Neural cell (in vitro differentiated cells): ENCODE results near the gene VPS13D. TPM values are rescaled to one million over a fixed set of nuclear protein-coding genes. Genes with fewer than 3 reads are reported as not detected.

Experiments
- H2AFZ ChIP-seq: fragments of 200-600, 300-800 bp; sonication (generic), shearing (Covaris generic); 2 replicates; pipeline ENCODE4 v1.6.0; 2014; ENCODE audit warnings: low read depth, mild to moderate bottlenecking, antibody characterized with exemption, low read length, moderate library complexity
- H3F3A ChIP-seq: fragments of 200-600 bp; shearing (Covaris generic); 2 replicates; pipeline ENCODE4 v1.6.1; 2016; ENCODE audit warnings: mild to moderate bottlenecking, moderate library complexity, mixed read lengths, antibody characterized with exemption, low read length; ENCODE audit not compliant: insufficient read depth, poor library complexity, severe bottlenecking
- H3K27ac ChIP-seq: fragments of 200-600, 300-800 bp; sonication (generic), shearing (Covaris generic); 2 replicates; pipeline ENCODE4 v1.5.1; 2014; ENCODE audit warnings: mild to moderate bottlenecking, low read length, moderate library complexity
- H3K27me3 ChIP-seq: fragments of 300-800, 200-600 bp; sonication (generic), shearing (Covaris generic); 2 replicates; pipeline ENCODE4 v1.6.0; 2014; ENCODE audit warnings: mild to moderate bottlenecking, low read depth, low read length, moderate library complexity; ENCODE audit not compliant: insufficient read depth
- H3K36me3 ChIP-seq: fragments of 300-800, 200-600 bp; sonication (generic), shearing (Covaris generic); 2 replicates; pipeline ENCODE4 v1.5.1; 2014; ENCODE audit warnings: mild to moderate bottlenecking, antibody characterized with exemption, low read length, moderate library complexity; ENCODE audit not compliant: insufficient read depth
- H3K4me2 ChIP-seq: fragments of 300-800, 200-600 bp; sonication (generic), shearing (Covaris generic); 2 replicates; pipeline ENCODE4 v1.6.0; 2014; ENCODE audit warnings: mild to moderate bottlenecking, low read length
- H3K4me3 ChIP-seq: fragments of 300-800, 200-600 bp; sonication (generic), shearing (Covaris generic); 2 replicates; pipeline ENCODE4 v1.5.1; 2014; ENCODE audit warnings: mild to moderate bottlenecking, low read length, moderate library complexity
- H3K79me2 ChIP-seq: fragments of 200-600 bp; shearing (Covaris generic); replicated peaks from 2 replicates; pipeline ENCODE4 v1.6.0; 2014; ENCODE audit warnings: mild to moderate bottlenecking, low read length, moderate library complexity; ENCODE audit not compliant: insufficient read depth
- H3K9ac ChIP-seq: fragments of 300-800, 200-600 bp; sonication (generic), shearing (Covaris generic); 2 replicates; pipeline ENCODE4 v1.6.1; 2016; ENCODE audit warnings: mild to moderate bottlenecking, low read length, mixed read lengths
- H3K9me2 ChIP-seq: fragments of 200-600 bp; shearing (Covaris generic); 2 replicates; pipeline ENCODE4 v1.6.1; 2016; ENCODE audit warnings: mild to moderate bottlenecking, low read length, mixed read lengths; ENCODE audit not compliant: insufficient read depth
- H3K9me3 ChIP-seq: fragments of 200-600, 300-800 bp; sonication (generic), shearing (Covaris generic); 2 replicates; pipeline ENCODE4 v1.6.1; 2016; ENCODE audit warnings: mild to moderate bottlenecking, mixed run types, low read length, moderate library complexity, mixed read lengths
- H4K20me1 ChIP-seq: fragments of 200-600 bp; shearing (Covaris generic); 2 replicates; pipeline ENCODE4 v1.6.1; 2016; ENCODE audit warnings: mild to moderate bottlenecking, mixed run types; ENCODE audit not compliant: insufficient read depth
- EP300 ChIP-seq: fragments of 450-650 bp; conservative IDR thresholded peaks from 2 replicates; pipeline ENCODE4 v1.6.1; 2014; ENCODE audit warnings: antibody characterized with exemption, mild to moderate bottlenecking, moderate library complexity; ENCODE audit not compliant: poor library complexity, severe bottlenecking
- EZH2 ChIP-seq: fragments of 200-600, 300-800 bp; shearing (Covaris generic), sonication (generic); IDR thresholded peaks from 2 replicates; pipeline ENCODE4 v1.6.1; 2014; ENCODE audit warnings: antibody characterized with exemption, low read length, borderline replicate concordance, mild to moderate bottlenecking; ENCODE audit not compliant: insufficient read depth, poor library complexity, severe bottlenecking
- MXI1 ChIP-seq: fragments of 450-650 bp; conservative IDR thresholded peaks from 2 replicates; pipeline ENCODE4 v1.6.1; 2014; ENCODE audit warnings: antibody characterized with exemption, mild to moderate bottlenecking; ENCODE audit not compliant: poor library complexity, severe bottlenecking
- POLR2AphosphoS5 ChIP-seq: IDR thresholded peaks from 2 replicates; pipeline ENCODE4 v1.6.1; 2012
- RAD21 ChIP-seq: fragments of 450-650 bp; conservative IDR thresholded peaks from 2 replicates; pipeline ENCODE4 v1.6.1; 2014; ENCODE audit warnings: antibody characterized with exemption, mild to moderate bottlenecking, moderate library complexity
- SMC3 ChIP-seq: fragments of 450-650 bp; conservative IDR thresholded peaks from 2 replicates; pipeline ENCODE4 v1.6.1; 2014; ENCODE audit warnings: antibody characterized with exemption, mild to moderate bottlenecking, moderate library complexity; ENCODE audit not compliant: poor library complexity
- TAF1 ChIP-seq: IDR thresholded peaks from 2 replicates; pipeline ENCODE4 v1.6.1; 2012; ENCODE audit warnings: low read depth
- polyA plus RNA-seq: library from polyadenylated mRNA; depleted of rRNA; stranded (reverse); fragments of >200 nt; gene quantifications from 2 replicates; pipeline ENCODE4 v1.2.3, GENCODE V29; 2014
- TF ChIP-seq, protein P1 (sequence below): IDR thresholded peaks from 2 replicates; pipeline ENCODE4 v1.6.1; 2012; ENCODE audit warnings: borderline replicate concordance
- TF ChIP-seq, protein P2 (sequence below): fragments of 450-650 bp; IDR thresholded peaks from 2 replicates; pipeline ENCODE4 v1.5.1; 2014; ENCODE audit warnings: antibody characterized with exemption, mild to moderate bottlenecking, moderate library complexity; ENCODE audit not compliant: poor library complexity, severe bottlenecking

VPS13D gene
- polyA plus RNA-seq, 1 donor from 2014 or later: 24.5 TPM

DNA sequence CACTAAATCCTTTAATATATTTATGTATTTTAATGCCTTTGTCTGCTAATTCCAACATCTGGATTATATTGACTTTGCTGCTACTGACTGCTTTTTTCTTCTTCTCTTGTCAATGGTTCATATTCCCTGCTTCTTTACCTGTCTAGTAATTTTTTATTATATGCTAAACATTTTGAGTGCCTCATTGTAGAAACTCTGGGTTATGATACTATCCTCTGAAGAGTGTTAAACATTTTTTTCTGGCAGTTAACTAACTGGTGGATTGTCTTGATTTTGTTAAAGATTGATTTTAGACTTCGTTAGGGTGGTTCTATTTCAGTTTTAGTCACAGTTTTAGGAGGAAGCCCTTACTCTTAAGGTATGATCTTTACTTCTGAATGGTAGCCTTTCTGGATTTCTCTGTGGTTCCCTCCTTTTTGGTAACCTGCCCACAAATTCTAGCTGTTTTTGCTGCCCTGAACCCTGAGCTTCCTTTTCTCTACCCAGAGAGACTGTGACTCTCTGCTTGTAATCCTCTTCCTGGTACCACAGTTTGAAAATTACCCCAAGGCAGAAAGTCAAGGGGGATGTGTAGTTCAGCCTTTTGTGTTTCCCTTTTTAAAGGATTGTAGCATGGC lies 306.3 kb downstream of the VPS13D start:
- no peaks in the 10 kb centered on the region for H3K79me2 ChIP-seq
- H3K27ac ChIP-seq: no peak overlapping the region
- no peak overlapping the region for H3K9ac ChIP-seq
- no peaks in the 10 kb centered on the region for H4K20me1 ChIP-seq
- no peaks in the 10 kb centered on the region for H3K9me2 ChIP-seq
- no peaks in the 10 kb centered on the region for H3K27me3 ChIP-seq
- TF ChIP-seq, protein P1, sequence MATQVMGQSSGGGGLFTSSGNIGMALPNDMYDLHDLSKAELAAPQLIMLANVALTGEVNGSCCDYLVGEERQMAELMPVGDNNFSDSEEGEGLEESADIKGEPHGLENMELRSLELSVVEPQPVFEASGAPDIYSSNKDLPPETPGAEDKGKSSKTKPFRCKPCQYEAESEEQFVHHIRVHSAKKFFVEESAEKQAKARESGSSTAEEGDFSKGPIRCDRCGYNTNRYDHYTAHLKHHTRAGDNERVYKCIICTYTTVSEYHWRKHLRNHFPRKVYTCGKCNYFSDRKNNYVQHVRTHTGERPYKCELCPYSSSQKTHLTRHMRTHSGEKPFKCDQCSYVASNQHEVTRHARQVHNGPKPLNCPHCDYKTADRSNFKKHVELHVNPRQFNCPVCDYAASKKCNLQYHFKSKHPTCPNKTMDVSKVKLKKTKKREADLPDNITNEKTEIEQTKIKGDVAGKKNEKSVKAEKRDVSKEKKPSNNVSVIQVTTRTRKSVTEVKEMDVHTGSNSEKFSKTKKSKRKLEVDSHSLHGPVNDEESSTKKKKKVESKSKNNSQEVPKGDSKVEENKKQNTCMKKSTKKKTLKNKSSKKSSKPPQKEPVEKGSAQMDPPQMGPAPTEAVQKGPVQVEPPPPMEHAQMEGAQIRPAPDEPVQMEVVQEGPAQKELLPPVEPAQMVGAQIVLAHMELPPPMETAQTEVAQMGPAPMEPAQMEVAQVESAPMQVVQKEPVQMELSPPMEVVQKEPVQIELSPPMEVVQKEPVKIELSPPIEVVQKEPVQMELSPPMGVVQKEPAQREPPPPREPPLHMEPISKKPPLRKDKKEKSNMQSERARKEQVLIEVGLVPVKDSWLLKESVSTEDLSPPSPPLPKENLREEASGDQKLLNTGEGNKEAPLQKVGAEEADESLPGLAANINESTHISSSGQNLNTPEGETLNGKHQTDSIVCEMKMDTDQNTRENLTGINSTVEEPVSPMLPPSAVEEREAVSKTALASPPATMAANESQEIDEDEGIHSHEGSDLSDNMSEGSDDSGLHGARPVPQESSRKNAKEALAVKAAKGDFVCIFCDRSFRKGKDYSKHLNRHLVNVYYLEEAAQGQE: no peak
- no peak for TF ChIP-seq POLR2AphosphoS5
- no peak for TF ChIP-seq SMC3
- no peak for TF ChIP-seq MXI1
- no peak for TF ChIP-seq RAD21
- TF ChIP-seq TAF1: no peak
- TF ChIP-seq, protein P2, sequence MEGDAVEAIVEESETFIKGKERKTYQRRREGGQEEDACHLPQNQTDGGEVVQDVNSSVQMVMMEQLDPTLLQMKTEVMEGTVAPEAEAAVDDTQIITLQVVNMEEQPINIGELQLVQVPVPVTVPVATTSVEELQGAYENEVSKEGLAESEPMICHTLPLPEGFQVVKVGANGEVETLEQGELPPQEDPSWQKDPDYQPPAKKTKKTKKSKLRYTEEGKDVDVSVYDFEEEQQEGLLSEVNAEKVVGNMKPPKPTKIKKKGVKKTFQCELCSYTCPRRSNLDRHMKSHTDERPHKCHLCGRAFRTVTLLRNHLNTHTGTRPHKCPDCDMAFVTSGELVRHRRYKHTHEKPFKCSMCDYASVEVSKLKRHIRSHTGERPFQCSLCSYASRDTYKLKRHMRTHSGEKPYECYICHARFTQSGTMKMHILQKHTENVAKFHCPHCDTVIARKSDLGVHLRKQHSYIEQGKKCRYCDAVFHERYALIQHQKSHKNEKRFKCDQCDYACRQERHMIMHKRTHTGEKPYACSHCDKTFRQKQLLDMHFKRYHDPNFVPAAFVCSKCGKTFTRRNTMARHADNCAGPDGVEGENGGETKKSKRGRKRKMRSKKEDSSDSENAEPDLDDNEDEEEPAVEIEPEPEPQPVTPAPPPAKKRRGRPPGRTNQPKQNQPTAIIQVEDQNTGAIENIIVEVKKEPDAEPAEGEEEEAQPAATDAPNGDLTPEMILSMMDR: no peak
- no peak overlapping the region for H3K4me2 ChIP-seq
- no peak overlapping the region for H2AFZ ChIP-seq
- no peaks in the 10 kb centered on the region for H3F3A ChIP-seq
- no peaks in the 10 kb centered on the region for H3K9me3 ChIP-seq
- no peak overlapping the region for H3K4me3 ChIP-seq
- no peaks in the 10 kb centered on the region for H3K36me3 ChIP-seq

DNA sequence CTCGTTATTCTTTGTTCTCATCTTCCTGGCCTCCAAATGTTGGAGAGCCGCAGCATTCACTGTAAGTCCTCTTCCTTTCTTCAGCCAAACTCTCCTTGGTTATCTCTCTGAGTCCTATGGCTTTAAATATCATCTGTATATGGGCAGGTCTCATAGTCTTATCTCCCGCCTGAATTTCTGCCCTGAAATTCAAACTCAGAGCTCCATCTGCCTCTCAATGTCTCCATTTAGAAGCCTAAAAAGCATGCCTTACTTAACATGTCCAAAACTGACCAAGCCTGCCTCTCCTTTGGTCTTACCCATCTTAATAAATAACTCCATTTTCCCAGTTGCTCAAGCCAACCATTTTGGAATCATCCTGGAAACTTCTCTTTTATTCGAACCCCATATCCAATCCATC lies 307.5 kb downstream of the VPS13D start:
- Histone ChIP-seq H3K36me3 (no peaks in the 10 kb centered on the region), H3K4me3 (no peak overlapping the region), H3K27ac (no peak overlapping the region), H3F3A (no peaks in the 10 kb centered on the region), H3K9me3 (no peaks in the 10 kb centered on the region), H4K20me1 (no peaks in the 10 kb centered on the region), H3K9ac (no peak overlapping the region), H3K4me2 (no peak overlapping the region), H3K27me3 (no peaks in the 10 kb centered on the region), H3K9me2 (no peaks in the 10 kb centered on the region), H2AFZ (no peak overlapping the region), H3K79me2 (no peaks in the 10 kb centered on the region)
- TF ChIP-seq EP300 (no peak), SMC3 (no peak), TAF1 (no peak), RAD21 (no peak), MXI1 (no peak), EZH2 (no peak), POLR2AphosphoS5 (no peak)
- TF ChIP-seq, protein P2: no peak
- TF ChIP-seq, protein P1: no peak
